HG03460 (cell line): Measurements from ENCODE around the gene CFAP43.

Experiments used
- ATAC-seq: cut with Tn5 transposase; IDR thresholded peaks from one replicate; pipeline ENCODE4 v1.9.1; 2021; ENCODE audit not compliant: unreplicated experiment

Gene CFAP43

DNA sequence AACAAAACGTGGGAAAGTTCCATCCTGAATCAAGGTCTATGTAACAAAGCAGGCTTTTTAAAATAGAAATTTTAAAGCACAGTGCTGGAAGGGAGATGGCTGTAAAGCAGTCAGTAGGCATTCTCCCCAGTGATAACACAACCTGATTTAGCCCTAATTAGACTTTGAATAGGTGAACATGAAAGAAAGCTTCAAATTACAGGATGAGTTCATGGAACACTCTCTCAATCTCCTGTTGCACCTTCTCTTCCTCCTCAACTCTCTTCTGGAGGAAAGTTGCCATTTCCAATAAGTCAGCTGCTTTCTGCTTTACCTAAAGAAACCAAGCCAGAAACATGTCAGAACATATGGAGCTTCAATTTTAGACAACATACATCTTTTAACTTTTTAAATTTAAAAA, 90.1 kb downstream of the CFAP43 start:
- ATAC-seq, result no peak

DNA sequence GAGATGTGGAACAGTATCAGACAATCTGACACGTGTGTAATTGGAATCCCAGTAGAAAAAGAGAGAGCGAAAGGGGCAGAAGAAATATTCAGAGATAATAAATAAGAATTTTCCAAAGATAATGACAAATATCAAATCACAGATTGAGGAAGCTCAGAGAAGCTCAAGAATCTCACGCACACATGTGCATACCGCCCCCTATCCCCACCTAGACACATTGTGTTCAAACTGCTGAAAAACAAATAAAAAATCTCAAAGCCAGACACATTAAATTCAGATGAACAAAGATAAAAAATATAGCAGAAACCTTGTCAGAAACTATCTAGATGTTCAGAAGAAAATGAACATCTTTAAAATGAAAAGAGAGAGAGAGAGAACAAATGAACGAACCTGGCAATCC, 92.9 kb downstream of the CFAP43 start:
- no peak for ATAC-seq

DNA sequence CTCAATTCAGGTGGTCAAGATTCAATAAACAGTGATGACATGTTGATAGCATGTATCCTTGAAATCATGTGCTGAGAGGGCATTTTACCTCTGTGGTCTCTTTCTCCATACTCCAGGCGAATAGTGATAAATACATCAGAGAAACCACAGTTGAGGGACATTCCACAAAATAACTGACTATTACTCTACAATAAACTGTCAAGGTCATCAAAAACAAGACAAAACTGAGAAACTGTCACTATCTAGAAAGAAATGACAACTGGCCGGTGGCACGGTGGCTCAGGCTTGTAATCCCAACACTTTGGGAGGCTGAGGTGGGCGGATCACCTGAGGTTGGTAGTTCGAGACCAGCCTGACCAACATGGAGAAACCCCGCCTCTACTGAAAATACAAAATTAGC, 94.0 kb downstream of the CFAP43 start:
- ATAC-seq, result no peak

DNA sequence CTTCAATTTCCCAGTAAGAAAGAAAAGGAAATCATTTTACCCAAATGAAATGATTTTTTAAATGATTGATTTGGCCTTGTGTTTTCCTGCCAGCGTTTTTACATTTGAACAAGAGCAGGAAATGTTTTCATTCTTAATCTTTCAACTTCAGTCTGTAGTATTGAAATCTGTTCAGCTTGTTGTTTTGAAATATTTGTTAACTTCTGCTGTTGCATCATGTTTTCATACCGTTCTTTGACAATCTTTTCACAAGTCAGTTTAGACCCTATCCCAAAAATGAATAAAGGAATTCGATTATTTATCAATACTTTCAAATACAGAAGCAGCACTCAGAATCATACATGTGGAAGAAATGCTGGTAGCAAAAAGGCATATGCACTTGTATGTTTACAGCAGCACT, 102.1 kb downstream of the CFAP43 start:
- ATAC-seq, result no peak

DNA sequence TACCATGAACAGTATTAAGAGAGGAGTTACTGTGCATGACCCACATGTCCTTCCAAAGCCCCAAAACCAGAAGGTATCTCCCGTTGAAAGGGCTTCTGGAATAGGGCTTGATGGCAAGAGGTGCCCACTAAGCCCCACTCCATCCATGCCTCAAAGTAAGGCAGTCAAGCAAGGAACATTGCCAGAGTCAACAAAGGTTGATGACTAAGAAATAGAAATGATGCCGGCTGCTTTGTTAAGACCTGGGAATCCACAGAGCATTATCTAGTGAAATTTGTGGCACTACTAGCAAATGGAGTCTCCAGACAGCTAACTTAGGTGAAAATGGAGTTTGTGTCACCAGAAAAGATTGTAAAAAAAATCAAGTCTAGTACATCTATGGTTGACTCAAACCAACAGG, 104.0 kb downstream of the CFAP43 start:
- no peak for ATAC-seq

DNA sequence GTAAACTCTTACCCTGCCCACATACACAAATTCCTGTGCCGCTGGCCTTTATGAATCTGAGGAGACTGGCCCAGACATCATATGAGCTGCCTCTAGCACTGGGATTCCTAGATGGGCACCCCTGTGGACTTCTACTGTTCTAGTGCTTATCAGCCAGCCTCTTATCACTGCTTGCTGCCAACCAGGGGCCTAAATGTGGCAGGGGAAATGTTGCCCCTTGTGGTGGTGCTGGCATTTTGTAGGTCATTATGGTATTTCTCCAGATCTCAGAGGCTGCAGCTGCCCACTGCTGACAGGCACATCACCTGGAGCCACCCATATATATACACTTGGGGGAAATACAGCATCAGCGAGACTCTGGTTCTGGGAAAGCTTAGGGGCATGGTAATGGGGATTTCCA, 104.8 kb downstream of the CFAP43 start:
- peak; percentile 60 for ATAC-seq

DNA sequence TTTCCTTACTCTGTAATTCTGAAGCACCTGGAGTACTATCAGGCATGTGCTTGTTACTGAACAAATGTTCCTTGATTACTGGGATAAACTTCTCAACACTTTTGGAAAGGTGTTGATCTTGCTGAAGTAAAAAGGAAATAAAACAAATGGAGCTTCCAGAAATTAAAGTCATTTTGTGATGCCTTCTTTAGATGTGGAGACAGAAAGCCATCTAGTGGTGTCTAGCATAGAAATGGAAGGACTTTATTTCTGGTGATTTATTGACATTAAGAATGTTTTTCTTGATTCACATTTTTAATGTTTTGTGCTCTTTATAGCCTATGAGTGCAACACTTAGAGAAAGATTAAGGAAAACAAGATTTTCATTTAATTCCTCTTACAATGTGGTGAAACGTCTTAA, 108.8 kb downstream of the CFAP43 start:
- ATAC-seq, result no peak

DNA sequence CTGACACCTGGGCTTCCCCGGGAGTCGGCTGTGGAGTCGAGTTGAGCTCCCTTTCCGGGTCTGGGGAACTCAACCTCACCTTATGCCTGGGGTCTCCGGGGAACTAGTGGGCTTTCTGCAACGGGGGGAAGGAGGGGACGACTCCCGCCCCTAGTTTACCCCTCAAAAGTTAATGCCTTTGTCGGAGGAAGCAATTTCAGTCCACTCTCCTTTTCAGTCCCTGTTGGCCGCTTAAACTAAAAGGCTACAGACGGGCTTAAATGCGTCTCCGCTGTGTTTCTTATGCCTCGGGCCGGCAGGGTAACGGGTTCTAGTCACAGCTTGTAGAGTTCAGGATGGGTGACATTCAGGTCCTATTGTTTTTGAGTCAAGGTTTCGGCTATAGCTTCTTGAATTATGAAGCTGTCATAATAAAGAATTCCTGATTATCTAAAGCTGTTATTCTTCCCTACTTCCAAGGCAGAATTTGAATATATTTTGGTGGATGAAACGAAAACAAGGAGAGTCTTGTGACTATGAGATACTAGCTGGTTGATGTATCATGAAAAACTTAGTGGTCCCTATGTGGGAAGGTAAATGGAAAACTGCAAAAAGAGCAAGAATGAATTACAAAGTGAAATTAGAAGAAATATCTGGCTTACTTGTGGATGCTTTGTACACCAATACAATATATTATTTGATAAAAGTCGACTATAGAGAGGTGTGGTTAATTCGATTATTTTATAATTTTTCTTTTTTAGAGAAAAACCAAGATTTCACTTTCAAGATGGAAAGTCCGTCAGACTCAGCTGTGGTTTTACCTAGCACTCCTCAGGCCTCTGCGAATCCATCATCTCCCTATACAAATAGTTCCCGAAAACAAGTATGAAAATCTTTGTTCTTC, 109.7 kb downstream of the CFAP43 start:
- ATAC-seq, result peak; percentile 4

DNA sequence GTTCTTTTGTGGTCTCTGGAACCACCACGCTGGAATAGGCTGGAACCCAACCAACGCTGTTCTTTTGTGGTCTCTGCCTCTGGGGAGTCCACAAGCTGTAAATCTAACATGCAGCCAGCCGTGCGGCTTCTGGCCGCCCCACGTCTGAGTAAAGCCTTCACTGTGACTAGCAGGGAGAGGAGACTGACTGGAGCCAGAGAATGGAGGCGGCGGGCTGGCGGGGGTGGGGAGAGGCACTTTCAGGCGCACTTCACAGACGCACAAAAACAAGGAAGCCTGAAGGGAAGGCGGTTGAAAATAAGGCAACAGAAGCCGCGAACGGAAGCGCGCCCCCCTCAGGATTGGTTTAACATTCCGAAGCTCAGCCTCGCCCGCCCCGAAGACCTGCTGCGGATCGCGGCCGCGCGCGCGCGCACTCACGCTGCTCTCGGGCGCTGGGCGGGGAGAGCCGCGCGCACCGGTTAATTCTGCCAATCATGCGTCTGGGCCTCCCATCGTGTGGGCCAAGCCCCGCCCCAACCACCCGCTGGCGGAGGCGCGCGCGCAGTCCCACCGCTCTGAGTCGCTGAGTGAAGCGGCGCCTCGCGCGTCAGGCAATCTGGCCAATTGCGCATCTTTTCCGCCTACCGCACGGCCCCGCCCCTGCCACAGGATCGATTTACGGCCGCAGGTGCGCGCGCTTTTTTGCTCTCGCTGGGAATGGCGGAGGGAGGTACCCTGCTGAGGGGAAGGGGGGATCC, 110.5 kb downstream of the CFAP43 start, which contains the start of gene SFR1:
Gene SFR1 (plus strand): TSS at position 687 of the 740 bp plus-strand sequence. CDS start 13 bp downstream, at position 700.
- peak; percentile 90 for ATAC-seq

DNA sequence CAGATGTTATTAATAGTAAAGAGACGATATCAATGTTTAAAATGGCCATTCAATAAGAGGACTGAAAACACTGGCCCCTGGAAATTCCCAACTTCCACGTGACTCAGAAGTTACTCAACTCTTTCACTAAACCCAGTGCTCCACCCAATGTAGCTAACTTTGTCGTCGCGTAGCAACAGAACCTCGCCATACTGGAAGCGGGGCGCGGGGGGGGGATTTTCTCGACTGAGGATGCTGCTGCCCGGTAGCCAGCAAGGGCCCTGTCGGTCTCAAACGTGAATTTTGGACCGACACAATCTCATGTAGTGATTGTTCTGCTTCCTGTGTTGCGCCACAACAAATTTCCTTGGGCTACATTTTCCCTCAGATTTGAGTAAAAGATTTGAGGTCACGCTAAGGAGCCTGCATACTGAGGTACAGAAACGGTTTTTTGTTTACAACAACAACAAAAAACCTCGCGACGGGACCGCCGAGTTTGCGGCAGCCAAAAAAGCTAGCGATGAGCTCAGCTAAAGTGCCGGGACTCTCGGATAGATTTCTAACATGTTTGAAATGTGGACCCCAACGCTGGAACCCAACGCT, 111.2 kb downstream of the CFAP43 start:
- ATAC-seq, result peak; percentile 31

DNA sequence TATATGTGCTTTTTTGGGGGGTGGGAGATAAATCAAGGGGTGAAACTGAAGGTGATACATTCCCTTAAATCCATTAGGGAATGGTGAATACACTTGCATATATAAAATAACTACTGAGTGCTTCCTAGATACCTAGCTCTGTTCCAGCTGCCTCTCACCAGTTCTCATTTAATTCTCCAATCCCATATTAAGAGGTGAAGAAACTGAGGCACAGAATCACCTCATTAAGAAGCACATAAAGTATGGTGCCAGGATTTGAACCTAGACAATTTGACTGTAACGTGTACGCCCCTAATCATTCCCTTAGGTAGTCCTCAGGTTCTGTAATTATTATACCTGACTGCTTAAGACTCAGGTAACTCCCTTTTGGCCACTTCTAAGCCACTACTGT, 111.7 kb downstream of the CFAP43 start:
- ATAC-seq, result no peak

DNA sequence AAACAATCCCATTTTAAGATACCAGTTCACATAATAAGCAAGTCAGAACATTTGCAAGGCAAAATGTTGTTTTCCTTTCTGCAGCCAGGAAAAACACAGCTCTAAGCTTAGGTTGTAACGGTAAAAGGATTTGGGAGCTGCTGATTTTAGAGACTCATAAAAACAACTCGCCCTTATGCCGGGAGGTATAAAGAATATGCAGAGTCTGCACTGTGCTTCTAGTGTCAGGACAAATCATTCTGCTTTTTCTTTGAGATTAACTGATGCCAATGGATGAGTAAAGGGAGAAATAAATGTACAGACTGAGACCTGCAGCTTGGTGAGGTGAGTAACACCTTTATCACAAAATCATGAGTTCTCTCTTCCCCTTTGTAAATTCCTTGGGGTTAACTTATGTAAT, 112.2 kb downstream of the CFAP43 start:
- no peak for ATAC-seq

DNA sequence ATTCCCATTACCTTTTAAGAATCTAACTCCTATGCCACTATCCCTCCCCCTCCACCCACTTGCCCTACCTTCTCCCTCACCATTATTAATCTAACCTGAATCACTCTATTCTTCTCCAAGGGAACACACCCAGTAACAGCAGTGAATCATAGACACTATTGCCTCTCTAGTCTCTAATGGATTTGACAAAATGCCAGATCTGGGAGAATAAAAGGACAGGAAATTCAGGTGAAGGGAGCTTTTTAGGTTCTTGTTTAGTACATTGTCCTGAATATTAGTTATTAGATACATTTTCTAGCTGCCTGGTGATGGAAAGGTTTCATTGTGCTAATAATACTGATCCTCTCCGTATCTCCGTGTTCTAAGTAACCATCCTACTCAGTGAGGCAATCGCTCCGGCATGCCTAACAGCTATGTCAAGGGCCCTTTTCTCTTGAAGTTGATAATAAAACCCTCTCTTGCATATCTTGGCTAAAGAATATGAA, 114.3 kb downstream of the CFAP43 start:
- no peak for ATAC-seq

DNA sequence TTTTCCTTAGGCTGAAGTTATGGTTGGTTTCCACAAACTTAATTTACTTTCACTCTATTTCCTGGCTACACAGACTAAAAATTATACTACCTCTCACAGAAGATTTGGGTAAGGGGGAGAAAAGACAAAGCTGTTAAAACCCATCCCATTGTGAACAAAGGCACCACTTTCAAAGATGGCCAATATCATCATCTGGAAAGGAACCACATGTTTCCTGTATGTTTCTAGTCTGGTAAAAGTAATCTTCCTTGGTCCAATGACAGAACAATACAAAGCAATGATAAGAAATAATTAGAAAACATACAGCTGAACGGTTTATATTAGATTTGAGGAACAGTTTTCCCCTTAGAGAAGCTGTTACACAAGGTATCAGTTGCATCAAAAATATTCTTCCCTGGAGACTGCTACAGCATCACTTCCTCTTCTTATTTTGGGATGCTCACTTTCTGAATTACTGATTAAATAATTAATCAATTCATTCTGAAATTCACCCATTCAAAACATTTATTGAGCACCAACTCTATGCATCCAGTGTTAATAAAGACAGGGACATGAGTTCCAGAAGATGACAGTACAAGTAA, 118.7 kb downstream of the CFAP43 start:
- no peak for ATAC-seq

DNA sequence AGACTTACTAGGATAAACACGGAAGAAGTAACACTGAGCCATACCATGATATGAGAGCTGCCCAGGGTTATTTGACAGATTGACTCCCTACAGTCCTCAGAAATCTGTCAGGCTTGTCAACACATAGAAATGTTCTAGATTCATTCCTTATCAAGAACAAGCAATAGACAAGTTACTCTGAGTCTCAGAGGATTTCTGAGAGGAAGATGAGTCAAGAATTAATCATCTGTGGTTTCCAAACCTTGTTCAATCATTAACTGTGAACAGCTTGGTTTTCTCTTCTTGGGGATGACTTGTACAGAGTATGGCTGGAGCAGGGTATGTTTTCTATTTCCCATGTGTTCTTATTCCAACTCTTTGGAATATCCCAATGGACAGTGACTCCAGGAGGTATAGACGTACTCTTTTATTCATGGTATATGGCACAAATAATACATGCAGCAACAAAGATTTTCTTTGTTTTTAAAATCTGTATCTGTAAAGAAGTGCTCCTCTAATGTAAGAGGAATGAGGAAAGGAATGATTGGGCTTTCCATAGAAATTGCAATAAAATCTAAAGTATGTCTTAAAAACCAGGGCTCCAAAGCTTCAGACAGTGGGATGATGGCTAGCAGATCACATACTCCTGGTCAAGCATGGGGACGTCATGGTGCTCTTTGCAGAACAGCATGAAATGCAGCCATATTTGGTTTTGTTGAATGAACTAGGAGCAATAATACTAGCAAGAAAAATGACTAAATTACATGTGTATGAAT, 122.1 kb downstream of the CFAP43 start:
- peak; percentile 97 for ATAC-seq

DNA sequence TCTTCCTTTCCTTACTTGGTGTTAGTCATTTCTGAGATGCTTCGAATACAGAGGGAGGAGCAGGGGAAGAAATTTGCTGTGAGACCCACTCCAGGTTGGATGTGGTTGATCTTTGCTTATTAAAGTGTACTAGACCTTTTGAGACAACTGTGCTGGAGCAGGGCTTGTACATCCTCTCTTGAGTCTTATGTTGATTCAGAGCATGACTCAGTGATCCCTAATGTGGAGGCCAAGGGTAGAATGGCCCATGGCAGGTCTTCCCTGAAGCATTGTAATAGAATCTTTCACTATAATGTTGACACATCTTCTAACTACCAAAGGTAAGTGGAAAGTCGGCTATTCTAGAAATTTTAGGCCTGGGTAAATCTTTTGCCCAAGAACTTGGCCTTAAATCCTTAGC, 127.2 kb downstream of the CFAP43 start:
- no peak for ATAC-seq

DNA sequence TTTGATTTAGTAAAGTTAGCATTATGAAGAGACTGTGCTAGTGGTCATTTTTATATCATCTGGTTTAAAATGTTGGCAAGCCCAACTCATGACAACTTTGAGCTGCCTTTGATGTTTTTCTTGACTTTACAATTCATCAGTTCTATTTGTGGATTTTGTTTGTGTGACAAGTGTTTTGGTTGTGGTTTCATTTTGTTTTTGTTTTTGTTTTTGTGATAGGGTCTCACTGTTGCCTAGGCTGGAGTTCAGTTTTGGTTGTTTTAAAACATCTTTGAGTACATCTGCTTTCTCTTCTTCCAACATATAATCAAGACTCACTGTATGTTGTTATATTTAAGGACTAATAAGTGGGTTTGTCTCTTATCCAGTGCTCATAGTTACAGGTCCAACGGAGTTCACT, 127.7 kb downstream of the CFAP43 start:
- ATAC-seq, result no peak

DNA sequence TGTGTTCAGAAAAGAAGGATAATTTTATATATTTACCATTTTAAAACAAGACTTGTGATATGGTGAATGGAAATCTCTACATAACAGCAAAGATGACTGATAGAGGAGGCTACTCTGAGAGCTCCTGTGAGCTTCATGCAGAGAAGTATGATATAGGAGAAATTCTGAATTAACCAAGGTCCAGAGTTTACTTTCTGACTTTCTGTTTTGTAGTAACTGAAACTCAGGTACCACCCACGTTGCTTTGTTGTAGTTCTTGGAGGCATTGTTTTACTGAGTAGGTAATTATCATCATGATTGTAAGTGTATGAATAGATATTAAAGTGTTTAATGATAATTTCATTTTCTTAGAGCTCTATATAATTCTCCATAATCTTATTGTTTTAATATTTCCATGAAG, 128.2 kb downstream of the CFAP43 start:
- ATAC-seq, result no peak

DNA sequence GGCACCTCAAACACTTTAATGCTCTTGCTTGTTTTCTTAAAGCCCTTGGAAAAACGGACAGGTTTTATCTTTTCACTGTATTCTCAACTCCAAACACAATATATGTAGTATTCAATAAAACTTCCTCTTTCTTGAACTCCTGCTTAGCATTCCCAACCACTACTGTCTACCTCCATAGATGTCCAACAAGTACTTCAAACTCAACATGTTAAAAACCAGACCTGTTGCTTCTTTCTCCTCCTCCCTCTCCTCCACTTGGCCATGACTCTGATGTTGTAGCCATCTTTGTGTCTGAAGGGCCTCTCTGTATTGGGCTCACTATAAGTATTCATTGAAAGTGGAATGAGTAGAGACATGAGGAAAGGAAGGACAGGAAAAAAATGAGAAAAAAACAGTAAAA, 130.3 kb downstream of the CFAP43 start:
- ATAC-seq, result no peak

DNA sequence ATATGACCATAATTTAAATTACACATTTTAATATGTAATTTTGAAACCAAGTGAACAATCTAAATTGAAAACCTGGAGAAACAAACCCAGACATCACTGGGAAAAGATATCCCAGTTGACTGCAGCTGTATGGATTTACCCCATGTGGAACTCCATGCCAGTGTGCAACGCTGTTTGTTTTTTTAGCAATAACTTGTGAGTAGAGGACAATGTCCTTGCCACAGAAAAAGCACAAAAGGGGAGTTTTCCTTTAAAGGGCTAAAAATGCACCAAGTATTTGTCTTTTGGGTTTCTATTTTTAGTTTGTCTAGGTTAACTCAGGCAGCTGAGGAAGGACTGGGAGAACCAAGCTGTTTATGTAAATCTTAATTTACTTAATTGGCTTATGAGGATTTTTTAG, 131.4 kb downstream of the CFAP43 start:
- ATAC-seq, result no peak

DNA sequence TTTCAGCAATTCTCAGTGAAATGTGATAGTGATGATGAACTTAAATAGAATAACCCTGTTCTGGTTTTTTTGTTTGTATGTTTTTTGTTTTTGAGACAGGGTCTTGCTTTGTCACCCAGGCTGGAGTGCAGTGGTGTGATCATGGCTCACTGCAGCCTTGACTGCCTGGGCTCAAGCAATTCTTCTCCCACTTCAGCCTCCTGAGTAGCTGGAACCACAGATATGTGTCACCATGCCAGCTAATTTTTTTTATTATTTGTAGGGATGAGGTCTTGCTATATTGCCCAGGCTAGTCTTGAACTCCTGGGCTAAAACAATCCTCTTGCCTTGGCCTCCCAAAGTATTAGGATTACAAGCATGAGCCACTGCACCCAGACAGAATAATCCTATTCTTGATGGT, 132.2 kb downstream of the CFAP43 start:
- no peak for ATAC-seq
